GM08714 (cell line): Measurements from ENCODE around the gene XPR1.
"Not testable (repeated sequence)": the region's sequence is repeated elsewhere in the genome, so short reads cannot be mapped to it uniquely, and the experiment has no call there.

Experiments
- H3K4me3 ChIP-seq: fragments of 200-500 bp; sonication (Bioruptor generic); 2 replicates; pipeline ENCODE4 v1.5.1; 2014; ENCODE audit warnings: mild to moderate bottlenecking, low read length, inconsistent platforms
- ZNF274 ChIP-seq: IDR thresholded peaks from 2 replicates; pipeline ENCODE4 v1.6.1; 2012; ENCODE audit warnings: mild to moderate bottlenecking, low read depth, low read length

The XPR1 gene

GRCh38 chr1:180838535-180838934 is 206.7 kb downstream of the XPR1 start:
- TF ChIP-seq ZNF274, result no peak
- no peak overlapping the region for H3K4me3 ChIP-seq

GRCh38 chr1:180839547-180839946 is 207.7 kb downstream of the XPR1 start:
- H3K4me3 ChIP-seq, result no peak overlapping the region
- no peak for TF ChIP-seq ZNF274

DNA sequence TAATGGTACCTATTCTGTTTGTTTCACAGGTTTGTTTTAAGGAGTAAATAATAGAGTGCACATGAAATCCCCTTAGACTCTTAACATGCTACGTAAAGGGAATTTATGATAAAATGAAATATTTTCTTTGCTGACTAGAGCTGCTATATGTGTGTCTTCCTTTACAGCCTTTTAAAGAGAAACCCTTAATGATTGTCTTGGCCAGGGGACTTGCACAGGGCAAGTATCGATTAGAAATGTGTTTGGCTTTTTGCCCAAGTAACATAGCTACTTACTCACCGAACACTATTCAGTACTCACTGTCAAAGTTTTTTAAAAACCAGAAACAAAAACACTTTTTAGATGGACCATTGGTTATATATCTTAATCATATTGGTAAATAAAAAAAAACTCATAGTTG is 209.6 kb downstream of the XPR1 start:
- TF ChIP-seq ZNF274, result no peak
- H3K4me3 ChIP-seq, result no peak overlapping the region

DNA sequence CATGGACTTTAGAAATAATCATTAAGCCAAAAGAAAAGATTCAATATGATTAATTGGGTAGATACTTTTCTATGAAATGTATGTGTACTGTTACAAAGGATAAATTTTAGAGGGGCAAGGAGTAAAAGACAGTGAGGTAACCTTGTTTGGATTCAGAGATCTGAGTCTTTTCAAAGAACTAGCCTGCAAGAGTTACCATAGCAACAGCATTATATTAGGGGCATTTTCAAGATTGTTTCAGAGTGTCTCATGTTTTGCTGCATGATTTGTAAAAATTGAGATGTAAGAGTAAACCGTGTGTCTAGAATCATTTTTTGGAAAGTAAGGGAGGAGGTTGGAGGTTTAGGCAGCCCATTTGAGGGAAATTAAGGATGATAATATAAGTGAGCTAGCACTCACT is 210.2 kb downstream of the XPR1 start:
- TF ChIP-seq ZNF274, result no peak
- no peak overlapping the region for H3K4me3 ChIP-seq

- TF ChIP-seq ZNF274, result no peak
- no peak overlapping the region for H3K4me3 ChIP-seq
Observed at GRCh38 chr1:180842491-180843275, 210.9 kb downstream of the XPR1 start.

DNA sequence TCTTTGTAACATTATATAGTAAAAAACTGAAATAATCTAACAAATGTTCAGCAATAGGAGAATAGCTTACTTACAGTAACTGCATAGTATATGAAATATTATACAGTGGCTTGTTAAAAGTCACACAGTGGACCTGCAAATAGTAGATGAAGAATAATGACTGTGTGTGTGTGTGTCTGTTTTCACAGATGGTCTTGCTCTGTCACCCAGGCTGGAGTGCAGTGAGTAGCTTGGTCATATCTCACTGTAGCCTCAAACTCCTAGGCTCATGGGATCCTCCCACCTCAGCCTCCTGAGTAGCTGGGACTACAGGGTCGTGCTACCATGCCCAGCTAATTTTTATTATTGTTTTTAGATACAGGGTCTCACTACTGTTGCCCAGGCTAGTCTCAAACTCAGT is 213.5 kb downstream of the XPR1 start:
- H3K4me3 ChIP-seq, result no peak overlapping the region
- no peak for TF ChIP-seq ZNF274

DNA sequence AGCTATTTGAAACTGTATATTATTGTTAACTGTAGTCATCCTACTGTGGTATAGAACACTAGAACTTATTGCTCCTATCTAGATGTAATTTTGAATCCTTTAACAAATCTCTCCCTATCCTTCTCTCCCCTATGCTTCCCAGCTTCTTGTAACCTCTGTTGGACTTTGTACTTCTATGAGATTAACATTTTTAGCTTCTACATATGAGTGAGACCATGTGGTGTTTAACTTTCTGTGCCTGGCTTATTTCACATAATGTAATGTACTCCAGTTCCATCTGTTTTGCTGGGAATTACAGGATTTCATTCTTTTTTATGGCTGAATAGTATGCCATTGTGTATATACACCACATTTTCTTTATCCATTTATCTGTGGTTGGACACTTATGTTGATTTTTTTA is 216.4 kb downstream of the XPR1 start:
- no peak for TF ChIP-seq ZNF274
- H3K4me3 ChIP-seq, result no peak overlapping the region

GRCh38 chr1:180849031-180849775 is 217.4 kb downstream of the XPR1 start:
- no peak overlapping the region for H3K4me3 ChIP-seq
- TF ChIP-seq ZNF274, result no peak

DNA sequence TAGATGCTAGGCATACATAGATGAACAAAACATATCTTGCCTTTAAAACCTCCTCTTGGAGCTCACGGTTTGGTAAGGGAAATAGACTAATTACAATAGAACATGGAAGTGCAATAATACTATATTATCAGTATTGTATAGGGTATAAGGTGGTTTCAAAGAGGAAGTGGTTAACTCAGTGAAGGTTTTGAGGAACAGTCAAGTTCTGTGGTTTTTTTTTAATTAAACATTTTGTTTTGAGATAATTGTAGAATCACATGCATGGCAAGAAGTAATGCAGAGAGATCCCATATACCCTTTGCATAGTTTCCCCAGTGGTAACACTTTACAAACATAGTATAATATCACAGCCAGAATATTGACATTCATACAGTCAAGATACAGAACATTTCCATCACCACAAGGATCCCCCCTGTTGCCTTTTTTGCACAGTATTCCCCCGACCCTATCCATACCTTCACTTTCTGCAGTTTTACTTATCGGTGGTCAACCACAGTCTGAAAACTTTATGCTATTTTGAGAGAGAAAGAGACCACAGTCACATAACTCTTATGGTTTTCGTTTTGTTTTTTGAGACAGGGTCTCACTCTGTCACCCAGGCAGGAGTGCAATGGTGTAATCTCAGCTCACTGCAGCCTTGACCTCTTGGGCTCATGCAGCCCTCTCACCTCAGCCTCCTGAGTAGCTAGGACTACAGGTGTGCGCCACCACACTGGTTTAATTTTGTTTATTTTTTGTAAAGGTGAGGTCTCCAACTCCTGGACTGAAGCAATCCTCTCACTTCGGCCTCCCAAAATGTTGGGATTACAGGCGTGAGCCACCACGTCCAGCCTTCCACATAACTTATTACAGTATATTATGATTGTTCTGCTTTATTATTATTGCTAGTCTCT is 220.4 kb downstream of the XPR1 start:
- no peak for TF ChIP-seq ZNF274
- H3K4me3 ChIP-seq, result no peak overlapping the region

DNA sequence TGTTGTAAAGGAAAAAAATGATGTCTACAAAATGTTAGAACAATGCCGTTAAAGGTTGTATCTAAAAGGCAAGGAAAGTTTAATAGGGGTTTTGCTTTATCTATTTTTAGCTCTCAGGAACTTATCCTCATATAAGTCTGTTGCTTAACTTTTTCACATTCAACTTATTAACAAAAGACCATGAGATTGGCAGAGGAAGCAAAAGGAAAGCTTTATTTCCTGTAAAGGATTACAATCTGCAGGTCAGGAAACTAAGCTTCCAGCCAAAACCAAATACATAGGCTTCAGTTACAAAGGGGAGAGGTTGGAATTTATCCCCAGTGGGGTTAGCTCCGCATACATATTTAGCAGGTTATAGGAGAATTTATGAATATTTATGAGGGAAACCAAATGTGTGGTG is 222.2 kb downstream of the XPR1 start:
- TF ChIP-seq ZNF274, result no peak
- no peak overlapping the region for H3K4me3 ChIP-seq

DNA sequence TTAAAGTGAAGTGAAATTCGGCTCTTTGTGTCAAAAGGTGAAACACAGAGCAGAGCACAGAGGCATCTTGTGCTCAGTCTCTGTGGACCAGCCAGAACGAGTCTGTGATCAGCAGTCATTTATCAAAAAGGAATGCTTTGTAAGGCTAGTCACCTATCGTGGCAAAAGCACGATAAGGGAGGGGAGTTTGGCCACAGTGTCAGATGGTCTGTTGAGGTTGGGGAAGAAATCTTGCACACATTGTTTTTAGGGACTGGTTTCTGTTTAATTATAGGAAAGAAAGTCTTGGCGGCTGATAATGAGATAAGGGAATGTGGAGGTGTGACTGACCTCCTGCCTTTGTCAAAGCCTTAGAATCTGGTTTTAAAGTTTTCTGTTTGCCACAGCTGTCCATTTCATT is 222.6 kb downstream of the XPR1 start:
- H3K4me3 ChIP-seq, result no peak overlapping the region
- TF ChIP-seq ZNF274, result no peak

DNA sequence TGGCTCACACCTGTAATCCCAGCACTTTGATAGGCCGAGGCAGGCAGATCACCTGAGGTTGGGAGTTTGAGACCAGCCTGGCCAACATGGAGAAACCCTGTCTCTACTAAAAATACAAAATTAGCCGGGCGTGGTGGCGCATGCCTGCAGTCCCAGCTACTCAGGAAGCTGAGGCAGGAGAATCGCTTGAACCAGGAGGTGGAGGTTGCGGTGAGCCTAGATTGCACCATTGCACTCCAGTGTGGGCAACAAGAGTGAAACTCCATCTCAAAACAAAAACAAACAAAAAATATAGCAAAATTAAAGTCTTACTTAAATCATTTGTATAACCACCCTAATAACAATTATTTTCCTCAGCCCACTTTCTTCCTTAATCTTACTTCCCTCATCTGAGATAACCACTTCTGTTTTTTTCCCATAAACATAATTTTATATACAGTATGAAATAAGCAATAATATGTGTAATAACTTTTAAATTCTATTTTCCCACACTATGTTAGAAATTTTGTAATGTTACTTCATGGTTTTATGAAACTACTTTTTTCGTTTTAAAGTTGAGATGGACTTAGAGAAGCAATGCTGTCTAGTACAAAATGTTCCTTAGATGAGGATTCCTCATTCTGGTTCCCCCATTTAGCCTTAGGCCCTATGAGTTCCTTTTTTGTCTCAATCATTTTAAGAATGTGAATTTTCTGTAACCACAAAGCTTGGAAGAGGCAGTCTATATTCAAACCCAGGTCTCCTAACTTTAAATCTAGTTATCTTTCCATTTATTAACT is 226.3 kb downstream of the XPR1 start:
- H3K4me3 ChIP-seq, result not testable (repeated sequence)

- no peak for TF ChIP-seq ZNF274
Observed at GRCh38 chr1:180859306-180859705, 227.5 kb downstream of the XPR1 start.

GRCh38 chr1:180860535-180860934 is 228.7 kb downstream of the XPR1 start:
- TF ChIP-seq ZNF274, result no peak
- no peak overlapping the region for H3K4me3 ChIP-seq

More at GRCh38 chr1:180859306-180859705, 227.5 kb downstream of the XPR1 start:
- no peak overlapping the region for H3K4me3 ChIP-seq

DNA sequence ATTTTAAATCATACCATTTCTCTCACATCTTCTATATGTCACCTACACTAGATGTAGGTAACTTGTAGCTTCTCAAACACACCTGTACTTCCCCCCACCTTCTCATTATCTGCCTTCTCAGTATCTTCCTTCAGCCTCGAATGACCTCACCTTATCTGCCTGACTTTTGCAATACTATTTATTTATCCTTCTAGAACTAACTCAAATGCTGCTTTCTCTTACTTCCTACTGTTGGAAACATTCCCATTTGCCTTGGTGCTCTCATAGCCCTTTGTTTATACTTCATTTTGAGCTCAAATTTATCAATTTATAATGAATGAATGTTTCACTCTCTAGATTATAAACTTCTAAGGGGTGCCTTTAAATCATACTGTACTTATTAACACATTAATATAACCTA is 230.5 kb downstream of the XPR1 start:
- no peak for TF ChIP-seq ZNF274
- no peak overlapping the region for H3K4me3 ChIP-seq
